Stomach (tissue), 9 donors: ENCODE results near the gene GPC2. TPM values are rescaled to one million over a fixed set of nuclear protein-coding genes. Genes with fewer than 3 reads are reported as not detected.

ENCODE experiments used
- DNase-seq, 2 donors: peaks; one replicate each; pipeline versions ENCODE4 v3.0.0 to v3.0.0-alpha.2; 2013 to 2019
- H3K27ac ChIP-seq, 5 donors: fragments of 200-600 bp in 4 of 5; sonication (generic) in 4 of 5; one replicate each; pipeline ENCODE4 v1.5.1; 2013 to 2019; ENCODE audit warnings: mild to moderate bottlenecking in 1 of 5, moderate library complexity in 1 of 5
- H3K27me3 ChIP-seq, 3 donors: fragments of 200-600 bp; sonication (generic); one replicate each; pipeline ENCODE4 v1.5.1; 2017 to 2019; ENCODE audit warnings: mixed run types in 1 of 3
- H3K36me3 ChIP-seq, 4 donors: fragments of 200-600 bp; sonication (generic); 1 replicate in 3 of 4; 2 replicates in 1 of 4; pipeline ENCODE4 v1.5.1; 2016 to 2019
- H3K4me1 ChIP-seq, 4 donors: fragments of 200-600 bp; sonication (generic); one replicate each; pipeline ENCODE4 v1.5.1; 2016 to 2019
- H3K4me3 ChIP-seq, 4 donors: fragments of 200-600 bp; sonication (generic) in 3 of 4; one replicate each; pipeline ENCODE4 v1.5.1; 2016 to 2019; ENCODE audit warnings: mild to moderate bottlenecking in 1 of 4
- H3K9me3 ChIP-seq, 4 donors: fragments of 200-600 bp; sonication (generic); one replicate each; pipeline ENCODE4 v1.5.1; 2016 to 2019
- EP300 ChIP-seq: sonication (generic); formaldehyde crosslinking; IDR thresholded peaks from one replicate; pipeline ENCODE4 v1.6.1; 2017; ENCODE audit warnings: antibody characterized with exemption
- POLR2A ChIP-seq, 4 donors: fragments of 450-650 bp; IDR thresholded peaks; one replicate each; pipeline ENCODE4 v1.6.1; 2016; ENCODE audit warnings: antibody characterized with exemption in 4 of 4, control low read depth in 2 of 4, mild to moderate bottlenecking in 1 of 4, moderate library complexity in 1 of 4
- POLR2AphosphoS5 ChIP-seq, 3 donors: sonication (generic); formaldehyde crosslinking; IDR thresholded peaks; one replicate each; pipeline ENCODE4 v1.6.1; 2016; ENCODE audit warnings: antibody characterized with exemption in 3 of 3
- WGBS, 5 donors: extraction: QIAGEN DNeasy Blood & Tissue Kit in 3 of 5; methylation state at CpG; one replicate each; pipeline versions ENCODE4 v1.1.5 to v1.1.7; 2013 to 2018; 5-methylcytosine and 5-hydroxymethylcytosine counted together
- intact Hi-C: fragments of 100-400 bp; cut with DNase I; formaldehyde crosslinking; loops from one replicate; pipeline ENCODE4 v1.15.1; 2023; ENCODE audit warnings: low total_unique reads
- polyA plus RNA-seq, 3 donors: library from polyadenylated mRNA; stranded (reverse); fragments of 200-250 nt; gene quantifications; one replicate each; pipeline ENCODE4 v1.2.3, GENCODE V29; 2013
- total RNA-seq, 5 donors: library from RNA; depleted of rRNA; stranded (reverse); fragments of >200 nt; gene quantifications; one replicate each; pipeline versions ENCODE4 v1.1.0 to v1.2.3, GENCODE V29; 2014 to 2016
- TF ChIP-seq, protein P1 (sequence below), 7 experiments: fragments of 450-650 bp in 4 of 7; fragments of 200-600 bp in 3 of 7; sonication (generic) in 3 of 7; IDR thresholded peaks; one replicate each; pipeline ENCODE4 v1.5.1; 2016 to 2019; ENCODE audit warnings: antibody characterized with exemption in 7 of 7, control low read depth in 2 of 7, mild to moderate bottlenecking in 1 of 7
- donor health status: healthy with polysubstance abuse.
- donor health status: Bipolar disorder and iron deficiency.
- donor health status: healthy.

GPC2 gene
- total and polyA plus RNA-seq, 8 donors, result 0.12 to 4.9 (median 1.0) TPM; not detected in 2

GRCh38 chr7:100126239-100126930 lies 50.8 kb downstream of the GPC2 start:
- Histone ChIP-seq H3K36me3 (peaks cover 0 to 16% (median 0%) of the 10 kb centered on the region in 4 donors), H3K9me3 (no peaks in the 10 kb centered on the region), H3K27me3 (no peaks in the 10 kb centered on the region), H3K27ac (peak overlapping the region; percentile 97 to 99 (median 99)), H3K4me3 (peak overlapping the region; percentile 79 to 94 (median 91)), H3K4me1 (peaks cover 39 to 60% (median 47%) of the 10 kb centered on the region in 4 donors)
- no peak for DNase-seq
- intact Hi-C loops, result no loop called here
- TF ChIP-seq, protein P1, sequence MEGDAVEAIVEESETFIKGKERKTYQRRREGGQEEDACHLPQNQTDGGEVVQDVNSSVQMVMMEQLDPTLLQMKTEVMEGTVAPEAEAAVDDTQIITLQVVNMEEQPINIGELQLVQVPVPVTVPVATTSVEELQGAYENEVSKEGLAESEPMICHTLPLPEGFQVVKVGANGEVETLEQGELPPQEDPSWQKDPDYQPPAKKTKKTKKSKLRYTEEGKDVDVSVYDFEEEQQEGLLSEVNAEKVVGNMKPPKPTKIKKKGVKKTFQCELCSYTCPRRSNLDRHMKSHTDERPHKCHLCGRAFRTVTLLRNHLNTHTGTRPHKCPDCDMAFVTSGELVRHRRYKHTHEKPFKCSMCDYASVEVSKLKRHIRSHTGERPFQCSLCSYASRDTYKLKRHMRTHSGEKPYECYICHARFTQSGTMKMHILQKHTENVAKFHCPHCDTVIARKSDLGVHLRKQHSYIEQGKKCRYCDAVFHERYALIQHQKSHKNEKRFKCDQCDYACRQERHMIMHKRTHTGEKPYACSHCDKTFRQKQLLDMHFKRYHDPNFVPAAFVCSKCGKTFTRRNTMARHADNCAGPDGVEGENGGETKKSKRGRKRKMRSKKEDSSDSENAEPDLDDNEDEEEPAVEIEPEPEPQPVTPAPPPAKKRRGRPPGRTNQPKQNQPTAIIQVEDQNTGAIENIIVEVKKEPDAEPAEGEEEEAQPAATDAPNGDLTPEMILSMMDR (IDR thresholded peaks at IDR 0.05), result peak in 1 of 7 experiments; percentile 10
- no peak for TF ChIP-seq POLR2AphosphoS5 (IDR thresholded peaks at IDR 0.05)
- 7 to 14% (median 10%) methylated on average over 22 to 29 of the region's 29 CpGs for WGBS, 5 donors

DNA sequence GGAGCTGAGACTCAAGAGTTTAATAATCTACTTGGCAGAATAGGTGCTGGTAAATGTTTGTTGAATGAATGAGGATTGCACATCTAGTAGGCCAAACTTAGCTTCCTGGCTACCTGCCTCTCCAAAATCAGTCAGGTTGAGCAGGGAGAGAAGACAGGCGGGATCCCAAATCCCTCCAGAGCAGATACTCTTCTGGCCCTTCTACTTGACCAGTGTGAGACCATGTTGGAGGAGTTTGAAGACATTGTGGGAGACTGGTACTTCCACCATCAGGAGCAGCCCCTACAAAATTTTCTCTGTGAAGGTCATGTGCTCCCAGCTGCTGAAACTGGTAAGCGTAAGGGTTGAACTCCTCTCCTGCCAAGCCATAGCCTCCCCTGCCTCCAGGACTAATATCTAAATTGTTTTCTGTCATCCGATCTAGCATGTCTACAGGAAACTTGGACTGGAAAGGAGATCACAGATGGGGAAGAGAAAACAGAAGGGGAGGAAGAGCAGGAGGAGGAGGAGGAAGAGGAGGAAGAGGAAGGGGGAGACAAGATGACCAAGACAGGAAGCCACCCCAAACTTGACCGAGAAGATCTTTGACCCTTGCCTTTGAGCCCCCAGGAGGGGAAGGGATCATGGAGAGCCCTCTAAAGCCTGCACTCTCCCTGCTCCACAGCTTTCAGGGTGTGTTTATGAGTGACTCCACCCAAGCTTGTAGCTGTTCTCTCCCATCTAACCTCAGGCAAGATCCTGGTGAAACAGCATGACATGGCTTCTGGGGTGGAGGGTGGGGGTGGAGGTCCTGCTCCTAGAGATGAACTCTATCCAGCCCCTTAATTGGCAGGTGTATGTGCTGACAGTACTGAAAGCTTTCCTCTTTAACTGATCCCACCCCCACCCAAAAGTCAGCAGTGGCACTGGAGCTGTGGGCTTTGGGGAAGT lies 52.6 kb downstream of the GPC2 start:
- no peak for DNase-seq
- TF ChIP-seq POLR2AphosphoS5 (IDR thresholded peaks at IDR 0.05) (no peak), POLR2A (IDR thresholded peaks at IDR 0.05) (no peak), EP300 (no peak)
- TF ChIP-seq, protein P1 (IDR thresholded peaks at IDR 0.05), result no peak
- WGBS, 5 donors, result 69 to 85% (median 75%) methylated on average over 4 of the region's 4 CpGs
- H3K27me3 ChIP-seq, result no peaks in the 10 kb centered on the region
- H3K4me1 ChIP-seq, result peaks cover 41 to 59% (median 48%) of the 10 kb centered on the region in 4 donors
- peaks cover 0 to 16% (median 0%) of the 10 kb centered on the region in 4 donors for H3K36me3 ChIP-seq
- H3K9me3 ChIP-seq, result no peaks in the 10 kb centered on the region
- peak overlapping the region in 2 of 5 donors; percentile 99 for H3K27ac ChIP-seq
- intact Hi-C loops, result no loop called here
- no peak overlapping the region for H3K4me3 ChIP-seq

DNA sequence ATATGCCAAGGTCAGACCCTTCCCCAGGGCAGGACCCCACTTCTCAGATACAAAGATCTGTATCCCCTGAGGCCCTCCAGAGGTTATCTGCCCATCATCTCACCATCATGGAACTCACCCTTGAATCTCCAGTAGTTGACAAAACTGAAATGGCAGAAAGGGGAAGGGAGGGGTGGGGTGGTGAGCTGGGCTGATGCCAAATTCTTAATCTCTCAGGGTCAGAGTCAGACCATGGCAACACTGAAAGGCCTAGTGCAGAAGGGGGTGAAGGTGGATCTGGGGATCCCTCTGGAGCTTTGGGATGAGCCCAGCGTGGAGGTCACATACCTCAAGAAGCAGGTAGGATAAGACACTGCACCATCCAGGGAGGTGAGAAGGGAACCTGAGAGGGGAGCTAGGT lies 54.6 kb downstream of the GPC2 start:
- peak overlapping the region in 2 of 5 donors; percentile 24 to 39 for H3K27ac ChIP-seq
- WGBS, 5 donors, result 67 to 100% (median 94%) methylated on average over 1 of the region's 1 CpG

DNA sequence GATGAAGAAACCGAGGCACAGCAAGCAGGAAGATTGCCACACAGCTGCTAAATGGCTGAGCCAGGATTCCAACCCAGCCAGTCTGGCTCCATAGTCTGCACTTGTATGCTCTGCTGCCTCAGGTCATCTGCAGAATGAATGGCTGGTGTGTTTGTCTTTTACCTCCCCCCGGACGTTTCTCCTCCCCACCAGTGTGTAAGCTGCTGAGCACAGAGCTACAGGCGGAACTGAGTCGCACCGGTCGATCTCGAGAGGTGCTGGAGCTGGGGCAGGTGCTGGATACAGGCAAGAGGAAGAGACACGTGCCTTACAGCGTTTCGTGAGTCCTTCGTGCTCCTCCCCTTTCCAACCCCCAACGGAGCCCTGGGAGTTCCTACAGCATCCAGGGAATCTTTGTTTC lies 55.1 kb downstream of the GPC2 start:
- Histone ChIP-seq H3K27me3 (no peaks in the 10 kb centered on the region), H3K4me3 (no peak overlapping the region), H3K4me1 (peaks cover 38 to 62% (median 44%) of the 10 kb centered on the region in 4 donors), H3K27ac (peak overlapping the region in 2 of 5 donors; percentile 24 to 39), H3K36me3 (peaks cover 0 to 16% (median 0%) of the 10 kb centered on the region in 4 donors), H3K9me3 (no peaks in the 10 kb centered on the region)
- TF ChIP-seq EP300, result no peak
- peak in 1 of 2 donors; percentile 59 for DNase-seq
- intact Hi-C loops, result no loop called here
- 34 to 54% (median 49%) methylated on average over 13 of the region's 13 CpGs for WGBS, 5 donors

More for the DNA sequence above, 54.6 kb downstream of the GPC2 start:
- no peak for TF ChIP-seq EP300
- no peak for TF ChIP-seq POLR2AphosphoS5 (IDR thresholded peaks at IDR 0.05)
- H3K27me3 ChIP-seq, result no peaks in the 10 kb centered on the region
- no peaks in the 10 kb centered on the region for H3K9me3 ChIP-seq
- no peak for DNase-seq
- peaks cover 0 to 16% (median 0%) of the 10 kb centered on the region in 4 donors for H3K36me3 ChIP-seq
- intact Hi-C loops, result no loop called here
- H3K4me1 ChIP-seq, result peaks cover 38 to 61% (median 46%) of the 10 kb centered on the region in 4 donors
- no peak overlapping the region for H3K4me3 ChIP-seq

DNA sequence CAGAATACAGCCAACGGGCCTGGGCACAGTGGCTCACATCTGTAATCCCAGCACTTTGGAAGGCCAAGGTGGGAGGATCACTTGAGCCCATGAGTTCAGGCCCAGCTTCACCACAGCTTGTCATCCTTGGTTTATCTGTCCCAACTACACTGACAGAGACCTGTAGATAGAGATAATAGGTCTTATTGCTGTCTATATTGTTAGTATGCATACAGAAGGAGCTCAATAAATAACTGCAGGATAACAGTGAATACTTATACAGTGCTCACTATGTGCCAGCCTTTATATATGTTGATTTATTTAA lies 56.5 kb downstream of the GPC2 start:
- peaks cover 0 to 16% (median under 1%) of the 10 kb centered on the region in 4 donors for H3K36me3 ChIP-seq
- TF ChIP-seq POLR2A (IDR thresholded peaks at IDR 0.05) (no peak), EP300 (no peak), POLR2AphosphoS5 (IDR thresholded peaks at IDR 0.05) (no peak)
- TF ChIP-seq, protein P1 (IDR thresholded peaks at IDR 0.05), result no peak
- peak overlapping the region in 3 of 4 donors; percentile 73 to 95 (median 81) for H3K4me3 ChIP-seq
- no peak for DNase-seq
- intact Hi-C loops, result no loop called here
- H3K9me3 ChIP-seq, result no peaks in the 10 kb centered on the region
- peaks cover 30 to 54% (median 37%) of the 10 kb centered on the region in 4 donors for H3K4me1 ChIP-seq
- peak overlapping the region in 4 of 5 donors; percentile 80 to 89 (median 86) for H3K27ac ChIP-seq
- WGBS, 5 donors, result 11 to 34% (median 23%) methylated on average over 1 of the region's 1 CpG
- no peaks in the 10 kb centered on the region for H3K27me3 ChIP-seq
